ENCODE results near the gene SMG6. TPM values are rescaled to one million over a fixed set of nuclear protein-coding genes. Genes with fewer than 3 reads are reported as not detected.

SMG6 gene
- polyA plus RNA-seq, 4 donors = 27.8 to 36.6 (median 31.2) TPM

DNA sequence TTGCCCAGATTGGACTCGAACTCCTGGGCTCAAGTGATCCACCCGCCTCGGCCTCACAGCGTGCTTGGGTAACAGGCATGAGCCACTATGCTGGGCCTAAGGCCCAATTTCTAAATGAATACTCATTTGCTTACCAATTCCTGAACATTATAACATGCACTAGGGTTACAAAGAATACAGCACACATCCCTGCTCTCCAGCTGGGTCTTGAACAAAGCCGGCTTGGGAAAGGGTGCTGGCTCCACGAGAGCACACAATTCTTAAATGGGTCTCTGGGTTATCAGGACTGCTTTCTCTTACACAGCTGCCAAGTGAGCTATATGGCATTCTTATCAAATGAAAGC, 190.3 kb downstream of the SMG6 start:
- DNase-seq (ENCODE audit: low read depth in 4 of 4, low spot score in 2 of 4) = no peak

DNA sequence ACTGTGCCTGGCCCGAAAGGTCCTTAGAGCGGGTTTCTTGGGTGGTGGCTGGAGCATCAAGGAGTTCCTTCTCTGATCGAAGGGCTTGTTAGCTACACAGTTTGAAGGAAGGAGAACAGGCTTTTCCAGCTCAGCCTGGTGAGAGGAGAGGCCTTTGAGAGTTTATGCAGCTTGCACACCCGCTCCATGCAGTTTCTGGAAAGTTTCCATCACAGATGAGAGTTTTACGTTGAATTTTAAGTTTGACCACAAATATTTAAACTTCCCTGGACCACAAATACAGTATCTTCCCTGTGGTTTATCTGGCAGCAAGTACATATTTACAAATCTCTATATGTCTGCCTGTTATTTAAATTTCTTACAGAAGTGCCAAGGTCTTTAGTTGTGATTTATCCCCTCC, 191.9 kb downstream of the SMG6 start:
- DNase-seq (ENCODE audit: low read depth in 4 of 4, low spot score in 2 of 4) = no peak

DNA sequence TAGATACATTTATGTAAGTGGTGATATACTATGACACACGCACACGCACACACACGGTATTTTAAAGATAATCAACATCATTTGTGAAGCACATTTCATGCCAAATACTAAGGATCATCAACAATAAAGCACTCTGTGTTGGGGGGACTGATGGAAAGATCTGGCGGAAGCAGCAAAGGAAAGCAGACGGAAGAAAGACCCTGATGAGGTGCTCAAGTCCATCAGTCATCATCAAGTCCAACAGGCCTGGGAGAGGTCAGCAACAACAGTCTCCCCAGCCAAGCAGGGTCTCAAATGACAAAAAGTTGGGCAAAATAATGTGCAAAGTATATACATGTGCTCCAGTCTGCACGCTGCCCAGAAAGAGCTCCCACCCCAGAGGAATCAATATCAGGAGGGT, 193.1 kb downstream of the SMG6 start:
- DNase-seq (ENCODE audit: low read depth in 4 of 4, low spot score in 2 of 4) = no peak

DNA sequence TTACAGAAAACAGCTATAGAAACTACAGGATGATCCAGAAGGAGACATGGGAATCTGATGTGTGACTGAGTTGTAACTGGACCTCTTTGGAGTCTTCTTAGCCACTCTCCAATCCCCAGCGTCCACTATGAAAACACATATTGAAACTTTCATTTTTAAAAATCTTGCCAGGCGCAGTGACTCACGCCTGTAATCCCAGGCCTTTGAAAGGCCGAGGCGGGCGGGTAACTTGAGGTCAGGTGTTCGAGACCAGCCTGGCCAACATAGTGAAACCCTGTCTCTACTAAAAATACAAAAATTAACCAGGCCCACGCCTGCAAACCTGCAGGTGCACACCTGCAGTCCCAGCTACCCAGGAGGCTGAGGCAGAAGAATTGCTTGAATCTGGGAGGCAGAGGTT, 195.4 kb downstream of the SMG6 start:
- DNase-seq (ENCODE audit: low read depth in 4 of 4, low spot score in 2 of 4) = no peak

DNA sequence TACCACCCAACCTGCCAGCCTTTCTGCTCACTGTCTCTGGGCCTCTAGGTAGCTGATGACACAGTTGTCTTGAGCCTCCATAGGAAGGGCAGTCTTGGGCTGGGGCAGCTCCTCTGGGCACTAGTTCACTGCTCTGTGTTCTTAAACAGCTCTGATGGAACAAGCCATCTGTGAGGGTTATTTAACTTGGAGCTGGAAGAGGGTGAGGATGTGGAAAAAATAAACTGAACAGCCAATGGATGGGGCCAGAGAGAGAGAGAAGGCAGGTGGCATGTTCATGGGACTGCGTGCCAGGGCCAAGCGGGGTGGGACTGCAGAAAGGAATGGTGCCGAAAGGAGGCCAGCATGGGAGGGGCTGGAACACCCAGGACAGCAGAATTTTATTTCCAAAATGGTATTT, 196.1 kb downstream of the SMG6 start:
- no peak for DNase-seq (ENCODE audit: low read depth in 4 of 4, low spot score in 2 of 4)

DNA sequence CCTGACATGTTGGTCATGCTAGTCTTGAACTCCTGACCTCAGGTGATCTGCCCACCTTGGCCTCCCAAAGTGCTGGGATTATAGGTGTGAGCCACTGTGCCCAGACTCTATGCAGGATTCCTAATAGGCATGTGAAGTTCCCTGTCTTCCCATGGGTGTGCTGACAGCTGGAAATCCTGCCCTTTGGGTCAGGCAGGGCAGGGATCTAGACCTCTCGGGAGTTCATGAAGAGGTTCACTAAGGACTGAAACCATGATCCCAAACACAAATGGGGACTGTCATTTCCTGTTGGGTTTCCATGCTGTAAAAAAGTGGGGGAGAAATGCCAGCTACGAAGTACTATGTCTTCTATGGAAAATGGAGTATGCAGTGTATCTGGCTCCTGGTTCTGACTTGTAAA, 196.5 kb downstream of the SMG6 start:
- no peak for DNase-seq (ENCODE audit: low read depth in 4 of 4, low spot score in 2 of 4)

DNA sequence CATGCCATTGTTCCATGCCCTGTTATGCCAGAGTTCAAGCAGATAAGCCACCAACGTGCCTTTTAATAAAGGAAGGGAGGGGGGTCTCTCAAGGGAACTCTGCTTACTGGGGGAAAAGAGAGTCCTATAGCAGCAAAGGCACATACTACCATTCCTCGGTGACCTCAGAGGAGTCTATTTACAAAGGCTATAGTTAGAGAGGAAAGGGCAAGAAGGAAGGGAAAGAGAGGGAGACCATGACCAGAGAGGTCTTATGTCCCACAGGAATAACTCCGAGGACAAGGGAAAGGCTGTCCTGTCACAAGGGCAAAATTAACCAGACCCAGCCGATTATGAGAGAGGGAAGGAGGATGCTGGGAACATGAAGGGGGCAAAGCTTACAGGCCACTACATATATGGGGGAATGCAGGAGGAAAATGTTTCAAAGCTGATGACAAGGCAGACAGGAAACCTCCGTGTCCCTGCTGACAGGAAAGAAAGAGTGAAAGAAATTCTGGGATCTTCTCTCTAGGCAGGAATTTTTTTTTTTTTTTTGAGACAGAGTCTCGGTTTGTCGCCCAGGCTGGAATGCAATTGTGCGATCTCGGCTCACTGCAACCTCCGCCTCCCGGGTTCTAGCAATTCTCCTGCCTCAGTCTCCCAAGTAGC, 197.2 kb downstream of the SMG6 start:
- no peak for DNase-seq (ENCODE audit: low read depth in 4 of 4, low spot score in 2 of 4)

DNA sequence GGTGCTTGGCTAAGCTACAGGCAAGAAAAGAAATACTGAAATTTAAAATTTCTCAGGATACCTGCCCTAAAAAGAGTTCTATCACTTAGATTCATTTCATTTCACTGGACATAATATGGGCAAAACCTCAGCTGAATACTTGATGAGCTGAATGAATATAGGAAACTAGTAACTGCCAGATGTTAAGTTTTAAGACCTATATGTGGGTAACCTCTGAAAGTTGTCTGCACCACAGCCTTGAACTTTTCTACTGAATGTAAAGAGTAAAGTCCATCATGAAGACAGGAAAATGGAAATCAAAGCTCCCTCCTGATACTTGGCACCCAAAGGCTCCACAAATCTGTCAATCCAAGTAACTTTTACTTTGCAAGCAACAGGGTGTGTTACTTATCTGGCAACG, 197.9 kb downstream of the SMG6 start:
- DNase-seq (ENCODE audit: low read depth in 4 of 4, low spot score in 2 of 4) = no peak

DNA sequence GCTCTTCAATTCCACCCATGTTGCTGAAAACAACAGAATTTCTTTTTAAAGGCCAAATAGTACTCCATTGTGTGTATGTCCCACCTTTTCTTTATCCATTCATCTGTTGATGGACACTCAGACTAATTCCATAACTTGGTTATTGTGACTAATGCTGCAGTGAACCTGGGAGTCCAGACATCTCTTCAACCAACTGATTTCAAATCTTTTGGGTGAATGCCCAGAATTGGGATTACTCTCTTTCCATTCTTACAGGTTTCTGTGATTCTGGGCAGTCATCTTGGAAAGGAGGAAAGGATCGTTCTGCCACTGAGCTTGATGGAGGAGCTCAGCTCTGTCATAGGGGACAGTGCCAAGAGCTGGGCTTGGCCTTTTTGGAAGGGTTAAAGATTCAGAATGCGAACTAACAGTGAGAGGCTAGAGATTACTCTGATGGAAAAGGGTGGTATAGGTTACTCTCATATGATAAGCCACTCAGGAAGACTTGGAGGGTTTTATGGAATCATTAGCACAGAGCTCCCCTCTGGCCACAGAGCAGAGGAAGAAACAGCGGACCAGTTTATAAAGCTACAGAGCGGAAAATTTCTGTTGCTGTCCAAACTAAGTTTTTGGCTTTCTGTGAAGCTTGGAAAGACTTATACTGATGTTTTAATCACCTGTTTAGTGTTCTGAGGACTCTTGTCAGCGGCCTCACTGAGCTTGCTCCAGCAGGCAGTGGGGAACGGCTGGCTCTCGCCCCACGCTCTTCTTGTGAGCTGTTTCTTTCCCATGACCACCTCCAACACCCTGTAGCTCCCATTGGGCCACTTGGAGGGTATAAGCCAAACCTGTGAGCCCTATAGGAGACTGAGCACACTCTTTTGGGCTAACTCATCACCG, 200.4 kb downstream of the SMG6 start:
- DNase-seq (ENCODE audit: low read depth in 4 of 4, low spot score in 2 of 4) = no peak

DNA sequence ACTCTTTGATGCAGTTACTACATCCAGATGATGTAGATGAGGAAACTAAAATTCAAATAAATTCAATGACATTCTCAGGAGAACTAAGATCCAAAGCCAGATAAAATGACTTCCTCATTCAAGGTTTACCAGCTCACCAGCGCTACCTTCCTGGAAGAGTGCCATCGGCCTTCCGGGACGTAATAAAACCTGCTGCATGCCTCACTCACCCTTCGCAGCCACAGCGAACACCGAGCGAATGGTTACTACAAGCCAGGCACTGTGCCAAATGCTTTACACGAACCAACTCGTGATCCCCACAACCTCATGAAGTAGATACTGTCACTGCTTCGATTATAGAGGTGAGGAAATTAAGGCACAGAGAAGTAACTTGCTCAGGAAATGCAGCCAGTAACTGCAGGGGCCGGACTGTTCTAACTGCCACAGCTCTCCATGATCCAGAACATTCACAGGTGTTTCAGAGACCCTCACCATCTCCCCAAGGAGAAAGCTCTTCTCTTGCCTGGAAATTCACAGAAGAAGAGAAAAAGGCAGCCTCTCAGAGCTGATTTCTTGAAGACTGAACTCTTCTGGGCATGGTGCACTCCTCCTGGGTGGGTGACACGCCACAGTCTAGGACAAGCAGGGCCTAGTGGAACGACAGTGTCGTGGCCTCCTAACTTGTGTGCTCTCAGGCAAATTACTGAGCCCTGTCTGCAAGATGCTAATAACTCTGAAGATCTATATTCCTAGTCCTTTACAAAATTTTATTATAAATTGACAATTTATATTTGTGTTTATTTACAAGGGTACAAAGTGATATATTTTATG, 201.9 kb downstream of the SMG6 start:
- no peak for DNase-seq (ENCODE audit: low read depth in 4 of 4, low spot score in 2 of 4)

DNA sequence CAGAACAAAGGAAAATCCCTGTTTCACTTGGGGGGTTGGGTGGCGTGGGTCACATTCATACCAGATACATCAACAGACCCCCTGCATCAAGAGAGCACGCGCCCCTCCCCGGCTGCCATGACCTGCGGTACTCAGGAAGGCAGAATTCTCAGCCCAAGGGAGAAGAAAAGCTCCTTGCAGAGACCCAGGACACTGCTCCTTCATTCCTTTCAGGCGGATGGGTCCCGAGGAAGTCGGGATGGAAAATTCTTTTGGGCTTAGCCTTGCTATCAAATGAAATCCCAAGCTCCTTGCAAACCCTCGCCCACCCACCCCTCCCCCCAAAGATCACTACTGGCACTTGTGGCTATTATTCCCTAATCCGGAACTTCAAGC, 208.1 kb downstream of the SMG6 start:
- no peak for DNase-seq (ENCODE audit: low read depth in 4 of 4, low spot score in 2 of 4)

DNA sequence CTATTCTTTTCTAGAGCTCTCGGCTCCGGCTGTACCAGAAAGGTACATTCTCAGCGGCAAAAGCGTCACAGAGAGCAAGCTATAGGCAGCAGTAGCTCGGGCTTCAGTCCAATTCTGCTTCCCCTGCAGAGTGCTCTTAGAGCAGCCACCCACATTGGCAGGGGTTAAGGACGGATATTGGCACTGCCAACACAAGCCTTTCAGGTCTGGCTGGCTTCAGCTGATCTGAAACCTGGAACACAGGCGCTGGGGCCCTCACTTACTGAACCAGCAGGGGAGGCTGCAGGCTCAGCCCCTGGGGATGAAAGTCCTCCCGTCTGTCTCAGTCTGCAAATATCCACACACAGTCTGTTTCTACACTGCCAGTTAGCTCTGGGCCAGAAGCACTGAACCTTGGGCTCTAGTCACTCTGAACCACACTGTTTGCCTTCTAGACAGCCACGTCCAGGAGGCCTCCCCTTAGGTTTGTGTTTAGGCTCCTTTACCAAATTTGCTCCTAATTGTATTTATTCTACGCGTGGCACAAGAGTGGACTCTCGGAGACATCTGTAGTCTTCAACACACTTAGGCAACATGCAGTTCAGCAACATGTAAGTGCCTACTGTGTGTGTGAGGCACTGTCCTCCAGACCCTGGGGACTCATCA, 208.6 kb downstream of the SMG6 start:
- no peak for DNase-seq (ENCODE audit: low read depth in 4 of 4, low spot score in 2 of 4)

DNA sequence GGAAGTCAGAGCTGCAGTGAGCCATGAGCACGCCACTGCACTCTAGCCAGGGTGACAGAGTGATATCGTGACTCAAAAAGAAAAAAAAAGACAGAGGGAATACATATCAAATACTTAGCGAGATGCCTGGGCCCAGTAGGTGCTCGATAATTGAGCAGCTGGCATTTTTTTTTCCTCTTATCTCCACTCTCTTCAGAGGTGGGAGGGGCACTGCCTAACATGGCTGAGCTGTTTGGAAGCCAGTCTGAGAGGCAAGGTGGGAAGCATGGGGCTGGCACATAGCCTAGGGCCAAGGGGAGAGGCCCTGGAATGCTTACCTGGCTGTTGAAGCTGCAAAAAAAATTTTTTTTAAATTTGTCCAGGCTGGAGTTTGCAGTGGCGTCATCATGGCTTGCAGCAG, 210.2 kb downstream of the SMG6 start:
- DNase-seq (ENCODE audit: low read depth in 4 of 4, low spot score in 2 of 4) = no peak

DNA sequence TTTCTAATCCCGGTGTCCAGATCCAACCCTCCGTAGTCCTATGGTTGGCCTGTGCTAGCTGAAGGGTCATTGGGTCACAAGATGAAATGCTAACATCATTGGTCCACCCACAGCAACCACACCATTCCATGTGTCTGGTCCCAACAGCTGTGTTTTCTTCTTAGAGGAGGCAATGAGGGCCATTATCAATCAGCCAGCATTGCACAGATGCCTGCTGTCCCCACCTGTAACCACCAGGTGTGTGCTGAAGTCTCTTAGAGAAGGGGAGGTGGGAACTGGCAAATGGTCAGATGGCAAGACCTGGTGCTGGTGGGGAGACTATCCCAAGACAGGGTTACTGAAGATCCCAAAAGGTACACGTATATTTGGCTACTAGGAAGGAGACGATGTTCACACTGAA, 211.3 kb downstream of the SMG6 start:
- DNase-seq (ENCODE audit: low read depth in 4 of 4, low spot score in 2 of 4) = no peak

DNA sequence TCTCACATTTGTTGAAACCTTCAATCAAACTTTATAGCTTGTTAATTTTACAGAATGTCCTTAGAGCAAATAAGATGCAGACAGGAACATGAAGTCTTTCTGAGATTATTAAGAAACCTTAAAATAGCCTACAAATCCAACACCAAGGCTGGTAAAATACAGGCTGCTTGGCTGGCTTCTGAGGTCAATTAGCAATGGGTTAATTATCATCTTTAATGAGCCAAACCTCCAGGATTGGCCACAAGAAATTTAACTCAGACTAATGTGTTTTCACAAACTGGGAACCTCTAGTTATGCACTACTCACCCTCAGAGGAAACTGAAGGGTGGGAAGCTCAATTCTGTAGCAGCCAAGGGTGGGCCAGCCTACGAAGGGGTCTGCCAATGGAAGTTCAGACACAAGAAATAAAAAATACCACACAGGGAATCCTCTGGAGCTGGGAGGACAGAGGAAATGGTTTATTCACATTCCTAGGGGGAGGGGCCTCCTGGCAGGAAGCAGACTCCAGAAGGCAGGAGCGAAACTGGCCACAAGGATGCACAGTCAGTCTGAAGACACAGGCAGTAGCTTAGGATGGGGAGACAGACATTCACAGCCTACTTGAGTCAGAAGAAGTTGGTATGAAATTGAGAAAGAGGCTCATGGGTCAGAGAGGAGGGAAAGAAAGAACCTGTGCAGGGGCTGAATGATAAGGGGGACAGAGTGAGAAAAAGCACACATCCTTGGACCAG, 212.6 kb downstream of the SMG6 start:
- no peak for DNase-seq (ENCODE audit: low read depth in 4 of 4, low spot score in 2 of 4)

DNA sequence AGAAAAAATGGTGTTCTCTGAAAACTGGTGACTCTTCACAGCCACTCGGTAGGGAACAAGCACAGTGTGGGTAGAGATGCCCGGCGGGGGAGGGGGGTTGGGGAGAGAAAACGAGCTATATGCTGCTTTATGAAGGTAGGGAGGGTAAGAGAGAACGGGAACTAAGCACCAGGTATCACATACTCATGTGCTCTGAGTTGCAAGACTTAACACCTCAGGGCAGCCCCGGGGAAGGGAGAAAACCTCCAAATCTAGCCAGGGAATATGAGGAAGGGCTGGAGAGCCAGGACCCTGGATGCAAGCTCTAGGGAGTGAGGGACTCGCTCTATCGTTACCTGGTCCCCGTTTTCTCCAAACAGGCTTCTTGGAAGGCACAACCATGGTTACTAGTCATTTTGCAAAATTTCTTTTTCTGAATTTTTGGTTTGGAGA, 213.4 kb downstream of the SMG6 start:
- no peak for DNase-seq (ENCODE audit: low read depth in 4 of 4, low spot score in 2 of 4)

DNA sequence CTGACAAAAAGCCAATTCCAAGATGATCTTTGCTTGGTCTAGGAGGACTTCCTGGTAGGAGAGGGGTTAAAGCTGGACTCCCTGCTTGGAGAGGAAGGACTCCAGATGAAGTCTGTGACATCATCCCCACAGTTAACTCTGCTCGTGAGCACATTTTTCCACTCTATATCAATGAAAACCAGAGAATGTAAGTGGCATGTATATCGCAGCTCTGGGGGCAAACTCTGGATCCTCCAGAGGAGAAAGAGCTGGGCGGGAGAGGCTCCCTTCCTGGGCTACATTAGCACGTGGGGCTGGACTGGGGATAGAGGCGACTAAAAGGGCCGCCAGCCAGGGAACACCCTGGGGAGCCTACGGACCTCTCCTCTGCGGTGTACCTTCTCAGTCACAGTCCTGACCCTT, 214.6 kb downstream of the SMG6 start:
- no peak for DNase-seq (ENCODE audit: low read depth in 4 of 4, low spot score in 2 of 4)

DNA sequence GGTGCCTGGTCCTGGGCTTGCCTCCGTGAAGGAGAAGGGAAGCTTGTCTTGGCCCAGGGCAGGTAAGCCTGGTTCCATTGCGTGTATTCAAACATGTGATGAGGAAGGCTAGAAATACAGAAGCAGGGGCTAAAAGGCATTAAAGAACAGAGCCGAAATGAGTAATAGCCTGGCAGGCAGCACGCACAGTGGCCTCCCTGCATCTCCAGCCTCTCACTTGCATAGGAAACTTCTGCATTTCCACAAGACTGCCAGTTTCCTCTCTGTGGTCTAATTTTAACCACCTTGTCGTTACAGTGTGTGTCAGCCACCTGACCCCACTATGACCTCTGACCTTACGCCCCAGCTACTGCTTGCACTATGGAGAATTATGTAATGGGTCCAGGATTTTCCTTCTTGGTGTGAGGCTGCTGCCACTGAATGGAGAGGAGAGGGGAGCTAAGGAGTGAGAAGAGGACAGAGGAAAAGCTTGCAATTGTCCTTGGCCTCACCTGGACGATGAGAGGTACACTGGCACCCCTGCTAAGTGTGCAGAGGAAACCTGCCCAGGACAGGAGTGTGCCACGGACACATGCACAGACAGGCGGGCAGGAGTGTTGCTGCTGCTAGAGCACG, 215.9 kb downstream of the SMG6 start:
- no peak for DNase-seq (ENCODE audit: low read depth in 4 of 4, low spot score in 2 of 4)

DNA sequence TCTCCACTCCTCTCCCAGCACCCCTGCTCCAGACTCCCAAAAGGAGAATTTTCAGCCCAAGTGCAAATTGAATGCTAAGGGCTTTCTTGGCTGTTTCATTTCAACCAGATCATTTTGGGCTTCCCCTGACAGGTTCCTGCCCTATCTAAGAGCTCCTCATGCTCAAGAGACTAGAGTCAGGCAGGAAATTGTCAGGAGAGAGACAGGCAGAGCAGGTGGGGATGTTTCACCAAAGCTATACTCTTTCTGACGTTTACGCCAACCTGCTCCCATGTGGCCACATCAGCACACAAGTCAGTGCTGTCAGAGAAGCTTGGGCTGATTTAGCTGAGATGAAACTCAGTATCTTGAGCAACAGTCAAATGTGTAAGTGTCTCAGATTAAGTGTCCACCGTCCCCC, 217.3 kb downstream of the SMG6 start:
- no peak for DNase-seq (ENCODE audit: low read depth in 4 of 4, low spot score in 2 of 4)

DNA sequence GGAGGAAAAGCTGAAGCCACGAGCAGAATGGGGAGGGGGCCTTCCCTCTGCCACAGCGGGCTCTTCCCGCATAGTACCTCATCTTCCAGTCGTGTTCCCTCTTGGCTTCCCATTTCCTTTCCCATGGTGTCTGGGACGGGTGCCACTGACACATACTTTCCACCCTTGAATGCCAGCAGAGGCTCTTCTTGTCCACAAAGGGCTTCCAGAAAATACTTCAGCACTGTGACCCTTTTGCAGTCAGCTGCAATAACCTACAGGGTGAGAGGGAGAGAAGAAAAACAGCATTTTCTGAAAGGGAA, 218.0 kb downstream of the SMG6 start:
- no peak for DNase-seq (ENCODE audit: low read depth in 4 of 4, low spot score in 2 of 4)
